A549 (cell line): ENCODE data around the gene OR56B4. TPM values are rescaled to one million over a fixed set of nuclear protein-coding genes. Genes with fewer than 3 reads are reported as not detected.
"Not testable (repeated sequence)": the region's sequence is repeated elsewhere in the genome, so short reads cannot be mapped to it uniquely, and the experiment has no call there.

ENCODE experiments used
- ATAC-seq, 2 experiments: fragments of 200-7000 bp in 1 of 2; fragments of >200 bp in 1 of 2; cut with Nextera tagmentation in 1 of 2; cut with Tn5 transposase in 1 of 2; 3 replicates each; pipeline versions ENCODE4 v1.8.0 to v1.9.1; 2018 to 2020; ENCODE audit warnings: mild to moderate bottlenecking in 1 of 2, moderate library complexity in 1 of 2
- CTCF ChIA-PET: fragments of 300-600 bp; sonication (Branson Sonifier 250); formaldehyde crosslinking; extraction: SDS; loops from one replicate; lab custom pipeline; 2021; ENCODE audit warnings: antibody characterized with exemption, inconsistent platforms; lab: Yijun Ruan, JAX
- POLR2A ChIA-PET: fragments of 350-600 bp; formaldehyde crosslinking; extraction: SDS; loops from one replicate; lab custom pipeline; 2021; ENCODE audit warnings: antibody characterized with exemption, inconsistent platforms; lab: Yijun Ruan, JAX
- DNase-seq, 2 experiments: peaks; one replicate each; pipeline versions ENCODE4 v3.0.0 to v3.0.0-alpha.2; 2011 to 2016; ENCODE audit warnings: low read depth in 1 of 2, low spot score in 1 of 2
- FAIRE-seq: peaks from 2 replicates; lab custom pipeline; 2011; peaks lifted over from hg19 to GRCh38; lab: Jason Lieb, UNC
- H3K27ac ChIP-seq, 2 experiments: fragments of >200 bp; sonication (Bioruptor Twin); formaldehyde crosslinking; 3 replicates each; pipeline ENCODE4 v1.5.1; 2016 to 2017
- H3K4me1 ChIP-seq: fragments of >200 bp; sonication (Bioruptor Twin); formaldehyde crosslinking; 3 replicates; pipeline ENCODE4 v1.6.1; 2016
- H3K4me2 ChIP-seq: fragments of >200 bp; sonication (Bioruptor Twin); formaldehyde crosslinking; 3 replicates; pipeline ENCODE4 v1.6.1; 2016
- H3K4me3 ChIP-seq: fragments of >200 bp; sonication (Bioruptor Twin); formaldehyde crosslinking; 3 replicates; pipeline ENCODE4 v1.5.1; 2016
- H3K9me3 ChIP-seq: fragments of >200 bp; sonication (Bioruptor Twin); formaldehyde crosslinking; 3 replicates; pipeline ENCODE4 v1.6.1; 2016
- CBX2 ChIP-seq: fragments of 200-600 bp; sonication (generic); IDR thresholded peaks from 2 replicates; pipeline ENCODE4 v1.6.1; 2016; ENCODE audit warnings: low read depth, mild to moderate bottlenecking, borderline replicate concordance
- CBX8 ChIP-seq: fragments of 200-600 bp; sonication (generic); IDR thresholded peaks from 2 replicates; pipeline ENCODE4 v1.6.1; 2016
- CHD4 ChIP-seq: fragments of 200-600 bp; sonication (generic); IDR thresholded peaks from 2 replicates; pipeline ENCODE4 v1.6.1; 2016; ENCODE audit warnings: antibody characterized with exemption, mild to moderate bottlenecking, borderline replicate concordance
- HOXB13 ChIP-seq: fragments of 250-450 bp; sonication (Bioruptor Pico); IDR thresholded peaks from 2 replicates; pipeline ENCODE4 v1.5.0; 2020; ENCODE audit warnings: low read depth, mild to moderate bottlenecking, moderate library complexity
- JUNB ChIP-seq: fragments of >200 bp; sonication (Bioruptor Twin); formaldehyde crosslinking; IDR thresholded peaks from 2 replicates; pipeline ENCODE4 v1.6.1; 2016
- KDM1A ChIP-seq: fragments of 200-600 bp; sonication (generic); IDR thresholded peaks from 2 replicates; pipeline ENCODE4 v1.6.1; 2016; ENCODE audit warnings: low read depth, mild to moderate bottlenecking
- MAFK ChIP-seq: fragments of 450-650 bp; IDR thresholded peaks from 2 replicates; pipeline ENCODE4 v1.6.1; 2014; ENCODE audit not compliant: partially characterized antibody
- MAX ChIP-seq: IDR thresholded peaks from 2 replicates; pipeline ENCODE4 v1.6.1; 2012
- NR3C1 ChIP-seq: fragments of >200 bp; sonication (Bioruptor Twin); formaldehyde crosslinking; IDR thresholded peaks from 3 replicates; pipeline ENCODE4 v1.6.1; 2017
- PBX3 ChIP-seq: IDR thresholded peaks from 2 replicates; pipeline ENCODE4 v1.6.1; 2012
- POLR2A ChIP-seq: IDR thresholded peaks from 2 replicates; pipeline ENCODE4 v1.6.1; 2012; ENCODE audit warnings: mild to moderate bottlenecking, low read length
- POLR2AphosphoS2 ChIP-seq: conservative IDR thresholded peaks from 2 replicates; pipeline ENCODE4 v1.6.1; 2012; ENCODE audit warnings: low read length, improper control_type of control experiment, inconsistent platforms
- RCOR1 ChIP-seq: fragments of 150-350 bp; IDR thresholded peaks from 2 replicates; pipeline ENCODE4 v1.6.1; 2014; ENCODE audit warnings: antibody characterized with exemption, low read length, low read depth
- RNF2 ChIP-seq: fragments of 200-600 bp; sonication (generic); IDR thresholded peaks from 2 replicates; pipeline ENCODE4 v1.6.1; 2016; ENCODE audit warnings: low read depth, mild to moderate bottlenecking, antibody characterized with exemption, moderate library complexity, borderline replicate concordance
- TFCP2L1 ChIP-seq: fragments of 250-450 bp; sonication (Bioruptor Pico); IDR thresholded peaks from 2 replicates; pipeline ENCODE4 v1.5.0; 2021; ENCODE audit warnings: mild to moderate bottlenecking
- WGBS: methylation state at CpG from one replicate; pipeline ENCODE4 v1.1.6; 2017; ENCODE audit errors: missing lambda C conversion rate; 5-methylcytosine and 5-hydroxymethylcytosine counted together
- polyA plus RNA-seq, 4 experiments: library from polyadenylated mRNA; depleted of rRNA in 3 of 4; stranded (reverse); fragments of >200 nt; fragmentation: RNase III in 1 of 4; extraction: RNeasy Plus Mini Kit Qiagen cat#74134 plus additional on column Dnase treatment in 1 of 4; gene quantifications; 2 replicates in 3 of 4; 3 replicates in 1 of 4; pipeline ENCODE4 v1.2.3, GENCODE V29; 2011 to 2017
- TF ChIP-seq, protein P1 (sequence below): fragments of 250-450 bp; sonication (Bioruptor Pico); IDR thresholded peaks from 2 replicates; pipeline ENCODE4 v1.5.0; 2021; ENCODE audit warnings: mild to moderate bottlenecking, moderate library complexity, borderline replicate concordance
- TF ChIP-seq, protein P2 (sequence below): fragments of >200 bp; sonication (Bioruptor Twin); formaldehyde crosslinking; IDR thresholded peaks from 3 replicates; pipeline ENCODE4 v1.6.1; 2016

OR56B4 gene
- polyA plus RNA-seq, 2 of the 4 experiments (the other 2 are of a cell fraction) = not detected

DNA sequence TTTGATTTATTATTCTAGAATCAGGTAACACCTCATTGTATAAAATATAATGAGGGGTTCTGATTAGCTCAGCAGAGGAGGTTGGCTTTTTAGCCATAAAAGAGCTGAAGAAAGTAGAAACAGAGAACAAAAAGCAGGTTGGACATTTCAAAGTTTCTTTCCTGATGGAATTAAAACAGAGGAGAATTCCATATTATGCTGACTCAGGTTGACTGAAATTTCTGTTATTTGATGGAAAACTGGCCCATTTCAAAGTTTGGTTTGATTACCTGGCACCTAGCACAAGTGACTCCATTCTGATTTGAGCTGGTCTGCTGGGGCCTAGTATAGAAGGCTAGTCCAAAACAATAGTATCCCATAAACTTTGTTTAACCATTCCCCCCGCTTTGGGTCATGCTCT, 24.9 kb downstream of the OR56B4 start:
- H3K4me3 ChIP-seq = no peak overlapping the region
- TF ChIP-seq MAFK = peak; percentile 76
- TF ChIP-seq KDM1A = no peak
- no peak for TF ChIP-seq PBX3
- no peak overlapping the region for H3K27ac ChIP-seq
- ChIA-PET CTCF (no interaction called here), POLR2A (no interaction called here)
- DNase-seq (no peak), ATAC-seq (no peak), FAIRE-seq (no peak)
- WGBS = 12% methylated on average over 1 of the region's 1 CpG
- no peak overlapping the region for H3K4me2 ChIP-seq
- H3K9me3 ChIP-seq = no peaks in the 10 kb centered on the region
- H3K4me1 ChIP-seq = no peaks in the 10 kb centered on the region

GRCh38 chr11:6135936-6136335, 28.5 kb downstream of the OR56B4 start:
- 0% methylated on average over 1 of the region's 2 CpGs for WGBS
- H3K4me1 ChIP-seq, FAIRE-seq, H3K4me2 ChIP-seq, DNase-seq, POLR2A ChIA-PET, H3K27ac ChIP-seq, H3K9me3 ChIP-seq, ATAC-seq, H3K4me3 ChIP-seq: not testable (repeated sequence)
- CTCF ChIA-PET = interaction anchor here (0.6 kb wide), 1 partner anchor 179 kb away, joined by 3 read pairs; no protein-coding TSS in a partner anchor

DNA sequence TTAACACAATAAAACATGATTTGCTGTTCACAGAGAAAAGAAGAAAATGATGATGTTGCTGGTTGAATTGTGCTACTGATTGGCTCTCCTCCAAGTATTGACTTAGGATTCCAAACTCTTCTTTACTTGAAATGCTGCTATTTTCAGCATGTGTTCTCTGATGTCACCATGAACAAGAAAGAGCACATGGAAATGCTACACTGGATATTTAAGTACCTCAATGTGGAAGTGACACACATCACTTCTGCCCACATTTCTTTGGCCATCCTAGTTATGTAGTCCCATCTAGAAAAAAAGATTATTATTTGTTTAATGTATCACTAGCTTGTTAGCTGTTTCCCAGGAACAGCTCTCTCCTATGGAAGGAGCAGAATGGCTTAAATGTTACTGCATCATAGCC, 35.5 kb downstream of the OR56B4 start:
- Histone ChIP-seq H3K9me3 (no peaks in the 10 kb centered on the region), H3K4me2 (no peak overlapping the region), H3K4me3 (no peak overlapping the region), H3K27ac (no peak overlapping the region), H3K4me1 (no peaks in the 10 kb centered on the region)
- ChIA-PET POLR2A (no interaction called here), CTCF (no interaction called here)
- no peak for ATAC-seq
- FAIRE-seq = no peak
- DNase-seq = no peak
- TF ChIP-seq CHD4 = no peak
- TF ChIP-seq, protein P1, sequence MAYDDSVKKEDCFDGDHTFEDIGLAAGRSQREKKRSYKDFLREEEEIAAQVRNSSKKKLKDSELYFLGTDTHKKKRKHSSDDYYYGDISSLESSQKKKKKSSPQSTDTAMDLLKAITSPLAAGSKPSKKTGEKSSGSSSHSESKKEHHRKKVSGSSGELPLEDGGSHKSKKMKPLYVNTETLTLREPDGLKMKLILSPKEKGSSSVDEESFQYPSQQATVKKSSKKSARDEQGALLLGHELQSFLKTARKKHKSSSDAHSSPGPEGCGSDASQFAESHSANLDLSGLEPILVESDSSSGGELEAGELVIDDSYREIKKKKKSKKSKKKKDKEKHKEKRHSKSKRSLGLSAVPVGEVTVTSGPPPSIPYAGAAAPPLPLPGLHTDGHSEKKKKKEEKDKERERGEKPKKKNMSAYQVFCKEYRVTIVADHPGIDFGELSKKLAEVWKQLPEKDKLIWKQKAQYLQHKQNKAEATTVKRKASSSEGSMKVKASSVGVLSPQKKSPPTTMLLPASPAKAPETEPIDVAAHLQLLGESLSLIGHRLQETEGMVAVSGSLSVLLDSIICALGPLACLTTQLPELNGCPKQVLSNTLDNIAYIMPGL = no peak
- no peak for TF ChIP-seq CBX8
- TF ChIP-seq MAFK = no peak
- TF ChIP-seq RCOR1 = no peak
- TF ChIP-seq HOXB13 (CRISPR knock-in tag) = no peak
- TF ChIP-seq TFCP2L1 (CRISPR knock-in tag) = no peak
- no peak for TF ChIP-seq POLR2AphosphoS2
- no peak for TF ChIP-seq RNF2
- no peak for TF ChIP-seq POLR2A
- TF ChIP-seq, protein P2, sequence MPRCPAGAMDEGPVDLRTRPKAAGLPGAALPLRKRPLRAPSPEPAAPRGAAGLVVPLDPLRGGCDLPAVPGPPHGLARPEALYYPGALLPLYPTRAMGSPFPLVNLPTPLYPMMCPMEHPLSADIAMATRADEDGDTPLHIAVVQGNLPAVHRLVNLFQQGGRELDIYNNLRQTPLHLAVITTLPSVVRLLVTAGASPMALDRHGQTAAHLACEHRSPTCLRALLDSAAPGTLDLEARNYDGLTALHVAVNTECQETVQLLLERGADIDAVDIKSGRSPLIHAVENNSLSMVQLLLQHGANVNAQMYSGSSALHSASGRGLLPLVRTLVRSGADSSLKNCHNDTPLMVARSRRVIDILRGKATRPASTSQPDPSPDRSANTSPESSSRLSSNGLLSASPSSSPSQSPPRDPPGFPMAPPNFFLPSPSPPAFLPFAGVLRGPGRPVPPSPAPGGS = no peak
- TF ChIP-seq CBX2 = no peak
- TF ChIP-seq JUNB = no peak
- TF ChIP-seq NR3C1 = no peak
- no peak for TF ChIP-seq MAX

DNA sequence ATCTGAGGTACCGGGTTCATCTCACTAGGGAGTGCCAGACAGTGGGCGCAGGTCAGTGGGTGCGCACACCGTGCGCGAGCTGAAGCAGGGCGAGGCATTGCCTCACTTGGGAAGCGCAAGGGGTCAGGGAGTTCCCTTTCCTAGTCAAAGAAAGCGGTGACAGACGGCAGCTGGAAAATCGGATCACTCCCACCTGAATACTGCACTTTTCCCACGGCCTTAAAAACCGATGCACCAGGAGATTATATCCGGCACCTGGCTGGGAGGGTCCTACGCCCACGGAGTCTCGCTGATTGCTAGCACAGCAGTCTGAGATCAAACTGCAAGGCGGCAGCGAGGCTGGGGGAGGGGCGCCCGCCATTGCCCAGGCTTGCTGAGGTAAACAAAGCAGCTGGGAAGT, 36.3 kb downstream of the OR56B4 start:
- FAIRE-seq, ATAC-seq, H3K9me3 ChIP-seq, POLR2A ChIA-PET, H3K4me1 ChIP-seq, DNase-seq, H3K27ac ChIP-seq, H3K4me3 ChIP-seq, H3K4me2 ChIP-seq, CTCF ChIA-PET: not testable (repeated sequence)
- WGBS = 32% methylated on average over 17 of the region's 21 CpGs
